IMR-90 (cell line): ENCODE measurements around the gene NR5A2.

Source experiments
- BHLHE40 ChIP-seq: fragments of 150-350 bp; IDR thresholded peaks from 2 replicates; pipeline ENCODE4 v1.6.1; 2016; ENCODE audit warnings: mild to moderate bottlenecking, low read depth, low read length
- CEBPB ChIP-seq: IDR thresholded peaks from 2 replicates; pipeline ENCODE4 v1.6.1; 2012; ENCODE audit warnings: low read depth, low read length, improper control_type of control experiment
- CTCF ChIP-seq: conservative IDR thresholded peaks from 2 replicates; pipeline ENCODE4 v1.5.1; 2012; ENCODE audit warnings: mild to moderate bottlenecking, low read depth, low read length, improper control_type of control experiment
- ELK1 ChIP-seq: fragments of 150-350 bp; IDR thresholded peaks from 2 replicates; pipeline ENCODE4 v1.6.1; 2016; ENCODE audit warnings: low read depth, mild to moderate bottlenecking, low read length, moderate library complexity, borderline replicate concordance
- FOS ChIP-seq: fragments of 150-350 bp; IDR thresholded peaks from 2 replicates; pipeline ENCODE4 v1.6.1; 2016; ENCODE audit warnings: low read depth, low read length
- MAFK ChIP-seq: IDR thresholded peaks from 2 replicates; pipeline ENCODE4 v1.6.1; 2012; ENCODE audit warnings: low read depth, low read length, improper control_type of control experiment
- MAZ ChIP-seq: IDR thresholded peaks from 2 replicates; pipeline ENCODE4 v1.6.1; 2012; ENCODE audit warnings: low read depth, mild to moderate bottlenecking, low read length, improper control_type of control experiment, moderate library complexity, borderline replicate concordance
- MXI1 ChIP-seq: IDR thresholded peaks from 2 replicates; pipeline ENCODE4 v1.6.1; 2012; ENCODE audit warnings: low read depth, mild to moderate bottlenecking, low read length, moderate library complexity, borderline replicate concordance
- NFE2L2 ChIP-seq: fragments of 150-350 bp; IDR thresholded peaks from 2 replicates; pipeline ENCODE4 v1.6.1; 2016; ENCODE audit warnings: low read depth, mild to moderate bottlenecking, low read length
- POLR2A ChIP-seq: IDR thresholded peaks from 2 replicates; pipeline ENCODE4 v1.6.1; 2012; ENCODE audit warnings: mild to moderate bottlenecking, low read depth, low read length
- RFX5 ChIP-seq: IDR thresholded peaks from 2 replicates; pipeline ENCODE4 v1.8.0; 2012; ENCODE audit warnings: low read depth, mild to moderate bottlenecking, low read length, moderate library complexity
- SMC3 ChIP-seq: fragments of 150-350 bp; IDR thresholded peaks from 2 replicates; pipeline ENCODE4 v1.6.1; 2016; ENCODE audit warnings: low read depth, mild to moderate bottlenecking, antibody characterized with exemption, low read length, moderate library complexity
- USF2 ChIP-seq: fragments of 150-350 bp; IDR thresholded peaks from 2 replicates; pipeline ENCODE4 v1.6.1; 2017; ENCODE audit warnings: mild to moderate bottlenecking, antibody characterized with exemption, low read length, low read depth

DNA sequence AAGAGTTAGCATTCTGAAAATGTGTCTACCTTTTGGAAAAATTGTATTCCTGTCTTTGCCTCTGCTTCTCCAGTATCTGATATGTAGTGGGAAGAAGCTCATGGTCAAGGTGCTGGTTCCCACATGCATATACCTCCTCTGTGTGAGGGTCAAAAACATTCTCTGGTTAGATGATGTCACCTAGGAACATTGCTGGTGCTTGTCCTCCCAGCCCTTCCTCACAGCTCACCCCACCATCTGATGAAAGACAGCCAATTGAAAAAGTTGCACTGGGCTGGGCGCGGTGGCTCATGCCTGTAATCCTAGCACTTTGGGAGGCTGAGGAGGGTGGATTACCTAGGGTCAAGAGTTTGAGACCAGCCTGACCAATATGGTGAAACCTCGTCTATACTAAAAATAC is 154.4 kb downstream of the NR5A2 start:
- TF ChIP-seq CTCF (no peak), POLR2A (no peak), USF2 (no peak), MAZ (no peak), MAFK (no peak), RFX5 (no peak), BHLHE40 (no peak), SMC3 (no peak), ELK1 (no peak), CEBPB (no peak), FOS (no peak), NFE2L2 (no peak), MXI1 (no peak)
